ENCODE measurements around the gene CCR5. TPM values are rescaled to one million over a fixed set of nuclear protein-coding genes. Genes with fewer than 3 reads are reported as not detected.

The CCR5 gene
- total RNA-seq, 1 experiment from 2014 or later = not detected

GRCh38 chr3:46365041-46365440 lies 5.7 kb upstream of the CCR5 start:
- no peak overlapping the region for H3K4me3 ChIP-seq (ENCODE audit: low read length)
- no peaks in the 10 kb centered on the region for H3K4me1 ChIP-seq (ENCODE audit: low read length)
- no peak for DNase-seq
- no peak overlapping the region for H3K9ac ChIP-seq (ENCODE audit: low read length)
- no peaks in the 10 kb centered on the region for H4K20me1 ChIP-seq (ENCODE audit: insufficient read depth, low read depth, low read length)
- H3K27me3 ChIP-seq (ENCODE audit: low read length) = no peaks in the 10 kb centered on the region
- H3K9me2 ChIP-seq (replicated peaks; ENCODE audit: insufficient read depth, low read length) = no peaks in the 10 kb centered on the region
- H3K27ac ChIP-seq (ENCODE audit: low read length) = no peak overlapping the region
- H3K4me2 ChIP-seq (ENCODE audit: low read depth, low read length, poor library complexity, severe bottlenecking) = no peak overlapping the region
- no peaks in the 10 kb centered on the region for H3K36me3 ChIP-seq (ENCODE audit: insufficient read depth, low read length)
- no peaks in the 10 kb centered on the region for H3K79me2 ChIP-seq (ENCODE audit: low read length)
- no peaks in the 10 kb centered on the region for H3K9me3 ChIP-seq (ENCODE audit: low read length)
- H2AFZ ChIP-seq (ENCODE audit: low read length) = no peak overlapping the region

GRCh38 chr3:46365737-46366524 lies 4.8 kb upstream of the CCR5 start:
- Histone ChIP-seq H3K27me3 (ENCODE audit: low read length) (no peaks in the 10 kb centered on the region), H3K9ac (ENCODE audit: low read length) (no peak overlapping the region), H3K4me2 (ENCODE audit: low read depth, low read length, poor library complexity, severe bottlenecking) (no peak overlapping the region), H3K4me1 (ENCODE audit: low read length) (no peaks in the 10 kb centered on the region), H3K79me2 (ENCODE audit: low read length) (no peaks in the 10 kb centered on the region), H4K20me1 (ENCODE audit: insufficient read depth, low read depth, low read length) (no peaks in the 10 kb centered on the region), H3K9me2 (replicated peaks; ENCODE audit: insufficient read depth, low read length) (no peaks in the 10 kb centered on the region), H3K9me3 (ENCODE audit: low read length) (no peaks in the 10 kb centered on the region), H2AFZ (ENCODE audit: low read length) (no peak overlapping the region), H3K36me3 (ENCODE audit: insufficient read depth, low read length) (no peaks in the 10 kb centered on the region), H3K27ac (ENCODE audit: low read length) (no peak overlapping the region), H3K4me3 (ENCODE audit: low read length) (no peak overlapping the region)
- no peak for DNase-seq

GRCh38 chr3:46367811-46368210 lies 2.9 kb upstream of the CCR5 start:
- Histone ChIP-seq H3K9me3 (ENCODE audit: low read length) (no peaks in the 10 kb centered on the region), H3K4me1 (ENCODE audit: low read length) (no peaks in the 10 kb centered on the region), H3K79me2 (ENCODE audit: low read length) (no peaks in the 10 kb centered on the region), H3K9me2 (replicated peaks; ENCODE audit: insufficient read depth, low read length) (no peaks in the 10 kb centered on the region), H3K4me2 (ENCODE audit: low read depth, low read length, poor library complexity, severe bottlenecking) (no peak overlapping the region), H3K9ac (ENCODE audit: low read length) (no peak overlapping the region), H3K4me3 (ENCODE audit: low read length) (no peak overlapping the region), H2AFZ (ENCODE audit: low read length) (no peak overlapping the region), H4K20me1 (ENCODE audit: insufficient read depth, low read depth, low read length) (no peaks in the 10 kb centered on the region), H3K27me3 (ENCODE audit: low read length) (no peaks in the 10 kb centered on the region), H3K27ac (ENCODE audit: low read length) (no peak overlapping the region), H3K36me3 (ENCODE audit: insufficient read depth, low read length) (no peaks in the 10 kb centered on the region)
- DNase-seq = peak; percentile 7

GRCh38 chr3:46368569-46368968 lies 2.2 kb upstream of the CCR5 start:
- Histone ChIP-seq H3K27ac (ENCODE audit: low read length) (no peak overlapping the region), H4K20me1 (ENCODE audit: insufficient read depth, low read depth, low read length) (no peaks in the 10 kb centered on the region), H3K9me2 (replicated peaks; ENCODE audit: insufficient read depth, low read length) (no peaks in the 10 kb centered on the region), H3K9ac (ENCODE audit: low read length) (no peak overlapping the region), H3K27me3 (ENCODE audit: low read length) (no peaks in the 10 kb centered on the region), H3K79me2 (ENCODE audit: low read length) (no peaks in the 10 kb centered on the region), H3K4me2 (ENCODE audit: low read depth, low read length, poor library complexity, severe bottlenecking) (no peak overlapping the region), H3K4me1 (ENCODE audit: low read length) (no peaks in the 10 kb centered on the region), H3K36me3 (ENCODE audit: insufficient read depth, low read length) (no peaks in the 10 kb centered on the region), H3K4me3 (ENCODE audit: low read length) (no peak overlapping the region), H2AFZ (ENCODE audit: low read length) (no peak overlapping the region), H3K9me3 (ENCODE audit: low read length) (no peaks in the 10 kb centered on the region)
- peak; percentile 77 for DNase-seq

GRCh38 chr3:46369151-46369550 lies 1.6 kb upstream of the CCR5 start:
- H3K4me1 ChIP-seq (ENCODE audit: low read length) = no peaks in the 10 kb centered on the region
- H3K27me3 ChIP-seq (ENCODE audit: low read length) = 0 out of 2 replicates have a peak, but pooled peaks cover under 1% of the 10 kb centered on the region
- no peaks in the 10 kb centered on the region for H3K79me2 ChIP-seq (ENCODE audit: low read length)
- no peaks in the 10 kb centered on the region for H3K36me3 ChIP-seq (ENCODE audit: insufficient read depth, low read length)
- no peak overlapping the region for H3K4me3 ChIP-seq (ENCODE audit: low read length)
- H3K9me3 ChIP-seq (ENCODE audit: low read length) = no peaks in the 10 kb centered on the region
- no peaks in the 10 kb centered on the region for H3K9me2 ChIP-seq (replicated peaks; ENCODE audit: insufficient read depth, low read length)
- no peak for DNase-seq
- H3K4me2 ChIP-seq (ENCODE audit: low read depth, low read length, poor library complexity, severe bottlenecking) = no peak overlapping the region
- no peak overlapping the region for H3K27ac ChIP-seq (ENCODE audit: low read length)
- no peak overlapping the region for H3K9ac ChIP-seq (ENCODE audit: low read length)
- no peaks in the 10 kb centered on the region for H4K20me1 ChIP-seq (ENCODE audit: insufficient read depth, low read depth, low read length)
- H2AFZ ChIP-seq (ENCODE audit: low read length) = no peak overlapping the region

GRCh38 chr3:46369675-46370132 lies 1.0 kb upstream of the CCR5 start:
- Histone ChIP-seq H3K9me2 (replicated peaks; ENCODE audit: insufficient read depth, low read length) (no peaks in the 10 kb centered on the region), H3K4me2 (ENCODE audit: low read depth, low read length, poor library complexity, severe bottlenecking) (no peak overlapping the region), H3K79me2 (ENCODE audit: low read length) (no peaks in the 10 kb centered on the region), H3K9ac (ENCODE audit: low read length) (no peak overlapping the region), H4K20me1 (ENCODE audit: insufficient read depth, low read depth, low read length) (no peaks in the 10 kb centered on the region), H3K4me3 (ENCODE audit: low read length) (no peak overlapping the region), H3K4me1 (ENCODE audit: low read length) (no peaks in the 10 kb centered on the region), H3K27ac (ENCODE audit: low read length) (no peak overlapping the region), H2AFZ (ENCODE audit: low read length) (no peak overlapping the region), H3K9me3 (ENCODE audit: low read length) (no peaks in the 10 kb centered on the region), H3K36me3 (ENCODE audit: insufficient read depth, low read length) (no peaks in the 10 kb centered on the region), H3K27me3 (ENCODE audit: low read length) (0 out of 2 replicates have a peak, but pooled peaks cover 3% of the 10 kb centered on the region)
- DNase-seq = no peak

GRCh38 chr3:46371519-46372340 lies 984 bp downstream of the CCR5 start:
- Histone ChIP-seq H3K9me2 (replicated peaks; ENCODE audit: insufficient read depth, low read length) (no peaks in the 10 kb centered on the region), H3K27me3 (ENCODE audit: low read length) (0 out of 2 replicates have a peak, but pooled peaks cover 3% of the 10 kb centered on the region), H3K9me3 (ENCODE audit: low read length) (no peaks in the 10 kb centered on the region), H3K4me2 (ENCODE audit: low read depth, low read length, poor library complexity, severe bottlenecking) (no peak overlapping the region), H3K4me1 (ENCODE audit: low read length) (no peaks in the 10 kb centered on the region), H3K9ac (ENCODE audit: low read length) (no peak overlapping the region), H3K27ac (ENCODE audit: low read length) (no peak overlapping the region), H3K36me3 (ENCODE audit: insufficient read depth, low read length) (no peaks in the 10 kb centered on the region), H4K20me1 (ENCODE audit: insufficient read depth, low read depth, low read length) (no peaks in the 10 kb centered on the region), H3K79me2 (ENCODE audit: low read length) (no peaks in the 10 kb centered on the region), H2AFZ (ENCODE audit: low read length) (no peak overlapping the region), H3K4me3 (ENCODE audit: low read length) (no peak overlapping the region)
- no peak for DNase-seq

Data from Karpas-422 (cell line).